CD4-positive, alpha-beta T cell (primary cell): ENCODE results near the gene JMJD4. TPM values are rescaled to one million over a fixed set of nuclear protein-coding genes. Genes with fewer than 3 reads are reported as not detected.
A peak's percentile ranks its signal among the peaks of the same experiment; 100 is the strongest.

Experiments used
- ATAC-seq: fragments of 200-7000 bp; cut with Tn5 transposase; one replicate; pipeline ENCODE4 v1.10.0; 2022; ENCODE audit warnings: mild to moderate bottlenecking; ENCODE audit not compliant: poor library complexity
- CTCF ChIA-PET: fragments of 350-600 bp; sonication (Branson Sonifier 250); formaldehyde crosslinking; loops from one replicate; lab custom pipeline; 2021; ENCODE audit warnings: antibody characterized with exemption, inconsistent platforms; lab: Charles Lee
- POLR2A ChIA-PET: fragments of 350-600 bp; sonication (Branson Sonifier 250); formaldehyde crosslinking; loops from one replicate; lab custom pipeline; 2021; ENCODE audit warnings: antibody characterized with exemption, inconsistent platforms; lab: Charles Lee
- DNase-seq, 14 experiments: peaks; one replicate each; pipeline ENCODE4 v3.0.0-alpha.2; 2013 to 2020; ENCODE audit warnings: mixed read lengths in 2 of 14
- H3K27ac ChIP-seq, 2 donors: one replicate each; pipeline versions ENCODE4 v1.5.1 to v1.7.0; 2013; ENCODE audit warnings: low read length in 2 of 2, low read depth in 1 of 2, mild to moderate bottlenecking in 1 of 2
- H3K27me3 ChIP-seq, 2 experiments: 1 replicate in 1 of 2; 2 replicates in 1 of 2; pipeline versions ENCODE4 v1.6.1 to v1.7.0; 2013; ENCODE audit warnings: low read length in 2 of 2, control low read depth in 1 of 2, mild to moderate bottlenecking in 1 of 2, moderate library complexity in 1 of 2; ENCODE audit not compliant: insufficient read depth in 2 of 2, control insufficient read depth in 1 of 2
- H3K36me3 ChIP-seq: one replicate; pipeline ENCODE4 v1.6.1; 2013; ENCODE audit warnings: low read length, control low read depth; ENCODE audit not compliant: insufficient read depth
- H3K4me1 ChIP-seq: one replicate; pipeline ENCODE4 v1.6.1; 2013; ENCODE audit warnings: low read length, control low read depth; ENCODE audit not compliant: insufficient read depth
- H3K4me3 ChIP-seq: one replicate; pipeline ENCODE4 v1.5.1; 2013; ENCODE audit warnings: mild to moderate bottlenecking, low read length, moderate library complexity
- H3K9me3 ChIP-seq, 2 experiments: 1 replicate in 1 of 2; 2 replicates in 1 of 2; pipeline versions ENCODE4 v1.6.1 to v1.7.0; 2013; ENCODE audit warnings: low read length in 2 of 2, mild to moderate bottlenecking in 2 of 2, control low read depth in 1 of 2, moderate library complexity in 1 of 2; ENCODE audit not compliant: control insufficient read depth in 1 of 2, insufficient read depth in 1 of 2
- H3K27ac Mint-ChIP-seq: one replicate; pipeline ENCODE4 v1.8.0; 2020; ENCODE audit warnings: mixed read lengths
- H3K27me3 Mint-ChIP-seq: one replicate; pipeline ENCODE4 v1.8.0; 2021; ENCODE audit warnings: mixed read lengths
- H3K36me3 Mint-ChIP-seq: one replicate; pipeline ENCODE4 v1.8.0; 2021; ENCODE audit warnings: low read depth, mixed read lengths
- H3K4me1 Mint-ChIP-seq: one replicate; pipeline ENCODE4 v1.8.0; 2021; ENCODE audit warnings: low read depth, mixed read lengths
- H3K4me3 Mint-ChIP-seq: one replicate; pipeline ENCODE4 v1.8.0; 2020; ENCODE audit warnings: mild to moderate bottlenecking, mixed read lengths
- H3K9me3 Mint-ChIP-seq: one replicate; pipeline ENCODE4 v1.8.0; 2020; ENCODE audit warnings: mixed read lengths
- intact Hi-C, 2 experiments: fragments of 100-400 bp; cut with DNase I in 1 of 2; cut with micrococcal nuclease in 1 of 2; formaldehyde crosslinking; loops; one replicate each; pipeline versions ENCODE4 v1.15.1 to v1.9.0; 2023 to 2025; cut with DNase I, micrococcal nuclease
- total RNA-seq, 174 experiments: library from RNA in 2 of 174; stranded (reverse) in 2 of 174; gene quantifications; one replicate each; pipeline ENCODE4 v1.2.3 and lab custom pipeline; 2021 to 2026
- TF ChIP-seq, protein P1 (sequence below): fragments of 200-600 bp; IDR thresholded peaks from one replicate; pipeline ENCODE4 v1.8.0; 2022; ENCODE audit warnings: antibody characterized with exemption, mild to moderate bottlenecking

JMJD4 gene
- total RNA-seq, 2 experiments from 2014 or later, result 11.4 to 11.9 TPM

DNA sequence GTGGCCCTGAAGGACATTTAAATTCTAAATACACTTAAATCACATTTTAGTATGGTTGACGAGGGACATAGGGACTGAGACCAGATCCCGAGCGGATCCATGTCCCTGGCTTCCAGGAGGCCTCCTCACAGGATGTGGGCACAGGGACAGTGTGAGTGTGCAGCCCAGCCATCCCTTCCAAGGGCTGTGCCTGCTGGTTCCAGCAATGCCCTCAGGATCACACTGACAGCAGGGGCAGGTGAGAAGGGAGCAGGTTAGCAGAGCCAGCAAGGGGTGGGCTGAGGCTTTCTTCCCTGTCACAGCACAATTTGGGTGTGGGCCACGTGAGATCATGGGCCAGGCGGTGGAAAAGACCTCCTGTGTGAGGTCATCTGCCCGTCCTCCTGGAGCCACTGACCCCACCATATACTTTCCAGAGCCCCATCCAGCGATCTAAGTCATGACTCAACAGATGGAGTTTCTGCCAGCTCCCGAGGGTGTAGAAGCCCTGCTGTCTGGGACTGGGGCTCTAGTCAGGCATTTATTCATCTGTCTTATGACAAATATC, 43.4 kb upstream of the JMJD4 start:
- Histone ChIP-seq H3K4me1 (peaks cover 14% of the 10 kb centered on the region), H3K9me3 (no peaks in the 10 kb centered on the region), H3K27me3 (no peaks in the 10 kb centered on the region), H3K27ac (no peak overlapping the region), H3K4me3 (no peak overlapping the region), H3K36me3 (peaks cover 20% of the 10 kb centered on the region)
- no peak overlapping the region for H3K27ac Mint-ChIP-seq
- TF ChIP-seq, protein P1, sequence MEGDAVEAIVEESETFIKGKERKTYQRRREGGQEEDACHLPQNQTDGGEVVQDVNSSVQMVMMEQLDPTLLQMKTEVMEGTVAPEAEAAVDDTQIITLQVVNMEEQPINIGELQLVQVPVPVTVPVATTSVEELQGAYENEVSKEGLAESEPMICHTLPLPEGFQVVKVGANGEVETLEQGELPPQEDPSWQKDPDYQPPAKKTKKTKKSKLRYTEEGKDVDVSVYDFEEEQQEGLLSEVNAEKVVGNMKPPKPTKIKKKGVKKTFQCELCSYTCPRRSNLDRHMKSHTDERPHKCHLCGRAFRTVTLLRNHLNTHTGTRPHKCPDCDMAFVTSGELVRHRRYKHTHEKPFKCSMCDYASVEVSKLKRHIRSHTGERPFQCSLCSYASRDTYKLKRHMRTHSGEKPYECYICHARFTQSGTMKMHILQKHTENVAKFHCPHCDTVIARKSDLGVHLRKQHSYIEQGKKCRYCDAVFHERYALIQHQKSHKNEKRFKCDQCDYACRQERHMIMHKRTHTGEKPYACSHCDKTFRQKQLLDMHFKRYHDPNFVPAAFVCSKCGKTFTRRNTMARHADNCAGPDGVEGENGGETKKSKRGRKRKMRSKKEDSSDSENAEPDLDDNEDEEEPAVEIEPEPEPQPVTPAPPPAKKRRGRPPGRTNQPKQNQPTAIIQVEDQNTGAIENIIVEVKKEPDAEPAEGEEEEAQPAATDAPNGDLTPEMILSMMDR, result no peak
- peaks cover 18% of the 10 kb centered on the region for H3K36me3 Mint-ChIP-seq
- DNase-seq (peak in 1 of 14 experiments; percentile 17), ATAC-seq (no peak)
- H3K4me3 Mint-ChIP-seq, result no peak overlapping the region
- intact Hi-C loops, result no loop called here
- ChIA-PET CTCF (interaction anchor here (1.2 kb wide), 1 partner anchor 16 kb away, joined by 3 read pairs; no protein-coding TSS in a partner anchor), POLR2A (interaction anchor here (0.9 kb wide), 1 partner anchor 10 kb away, joined by 3 read pairs; no protein-coding TSS in a partner anchor)
- no peaks in the 10 kb centered on the region for H3K9me3 Mint-ChIP-seq
- peaks cover 13% of the 10 kb centered on the region for H3K4me1 Mint-ChIP-seq
- H3K27me3 Mint-ChIP-seq, result no peaks in the 10 kb centered on the region

DNA sequence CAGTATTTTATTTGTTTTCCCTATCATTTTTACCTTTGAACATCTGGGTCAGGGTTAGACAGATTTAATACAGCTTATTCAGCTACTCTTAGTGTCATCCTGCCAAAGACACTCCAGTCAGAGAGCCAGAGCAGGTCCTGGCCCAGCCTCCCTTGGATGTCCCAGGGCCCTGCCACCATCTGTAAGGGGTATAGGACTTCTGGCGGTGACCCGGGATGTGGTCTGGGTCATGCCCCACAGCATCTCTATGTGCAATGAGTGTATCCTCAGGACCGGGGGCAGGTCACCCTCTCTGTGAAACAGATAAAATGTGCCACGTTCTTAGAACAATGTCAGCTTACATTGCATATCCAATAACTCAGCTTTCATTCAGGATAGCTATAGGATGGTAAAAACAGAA, 42.5 kb upstream of the JMJD4 start:
- no peak overlapping the region for H3K4me3 ChIP-seq
- H3K36me3 ChIP-seq, result peaks cover 20% of the 10 kb centered on the region
- Mint-ChIP-seq H3K27ac (no peak overlapping the region), H3K4me3 (no peak overlapping the region), H3K27me3 (no peaks in the 10 kb centered on the region), H3K4me1 (peaks cover 18% of the 10 kb centered on the region), H3K36me3 (peaks cover 19% of the 10 kb centered on the region), H3K9me3 (no peaks in the 10 kb centered on the region)
- H3K27me3 ChIP-seq, result no peaks in the 10 kb centered on the region
- POLR2A ChIA-PET, result no interaction called here
- TF ChIP-seq, protein P1, result no peak
- ATAC-seq (no peak), DNase-seq (peak in 1 of 14 experiments; percentile 12)
- CTCF ChIA-PET, result interaction anchor here (1.2 kb wide), 1 partner anchor 15 kb away, joined by 3 read pairs; no protein-coding TSS in a partner anchor
- H3K9me3 ChIP-seq, result no peaks in the 10 kb centered on the region
- no peak overlapping the region for H3K27ac ChIP-seq
- peaks cover 17% of the 10 kb centered on the region for H3K4me1 ChIP-seq
- intact Hi-C loops, result no loop called here

DNA sequence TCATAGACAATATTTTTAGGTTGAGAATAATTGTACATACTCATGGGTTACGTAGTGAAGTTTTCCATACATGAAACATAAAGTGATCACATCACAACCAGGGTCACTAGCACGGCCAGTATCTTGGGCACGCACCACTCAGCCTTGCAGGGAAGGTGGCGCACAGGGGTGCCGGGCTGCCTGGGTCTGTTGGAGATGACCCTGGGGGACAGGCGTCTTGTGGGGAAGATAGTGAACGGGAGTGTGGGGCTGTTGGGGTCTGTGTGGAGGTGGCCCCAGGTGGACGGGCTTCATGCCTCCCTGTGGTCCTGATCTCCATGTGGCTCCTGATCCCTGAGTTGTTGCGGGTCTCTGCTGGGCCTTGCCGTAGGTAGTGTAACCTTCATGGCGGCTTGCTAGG, 42.1 kb upstream of the JMJD4 start:
- Histone ChIP-seq H3K9me3 (no peaks in the 10 kb centered on the region), H3K27ac (no peak overlapping the region), H3K27me3 (no peaks in the 10 kb centered on the region), H3K36me3 (peaks cover 20% of the 10 kb centered on the region), H3K4me3 (no peak overlapping the region), H3K4me1 (peaks cover 17% of the 10 kb centered on the region)
- ATAC-seq (no peak), DNase-seq (peak in 1 of 14 experiments; percentile 2)
- TF ChIP-seq, protein P1, result no peak
- intact Hi-C loops, result no loop called here
- CTCF ChIA-PET, result interaction anchor here (1.2 kb wide), 1 partner anchor 15 kb away, joined by 3 read pairs; no protein-coding TSS in a partner anchor
- POLR2A ChIA-PET, result no interaction called here
- no peak overlapping the region for H3K4me3 Mint-ChIP-seq
- H3K27ac Mint-ChIP-seq, result no peak overlapping the region
- peaks cover 23% of the 10 kb centered on the region for H3K36me3 Mint-ChIP-seq
- H3K4me1 Mint-ChIP-seq, result peaks cover 23% of the 10 kb centered on the region
- no peaks in the 10 kb centered on the region for H3K9me3 Mint-ChIP-seq
- H3K27me3 Mint-ChIP-seq, result no peaks in the 10 kb centered on the region
